ENCODE measurements around the gene PWWP2B.
A peak's percentile ranks its signal among the peaks of the same experiment; 100 is the strongest.
"Not testable (repeated sequence)": the region's sequence is repeated elsewhere in the genome, so short reads cannot be mapped to it uniquely, and the experiment has no call there.

Gene PWWP2B

DNA sequence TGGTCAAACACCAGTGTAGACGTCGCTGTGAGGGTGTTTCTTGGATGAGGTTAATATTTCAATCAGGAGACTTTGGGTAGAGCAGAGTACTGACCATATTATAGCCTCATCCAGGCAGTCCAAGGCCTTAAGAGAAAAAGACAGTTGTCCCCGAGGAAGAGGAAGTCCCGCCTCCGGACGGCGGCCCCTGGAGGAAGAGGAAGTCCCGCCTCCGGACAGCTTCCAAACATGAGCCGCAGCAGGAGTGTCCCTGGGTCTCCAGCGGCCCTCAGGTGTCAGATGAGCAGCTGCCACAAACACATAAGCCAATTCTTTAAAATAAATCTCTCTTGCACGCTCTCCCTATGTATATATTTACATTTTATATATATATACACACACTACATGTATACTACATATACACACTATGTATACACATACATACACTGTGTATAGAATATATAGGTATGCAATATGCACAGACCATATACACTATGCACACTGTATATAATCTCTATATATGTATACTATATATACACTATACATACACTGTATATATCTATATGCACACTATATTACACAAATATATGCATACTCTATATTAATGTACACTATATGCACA lies 37.5 kb downstream of the PWWP2B start:
- DNase-seq (ENCODE audit: insufficient read length, low spot score), result no peak
- FAIRE-seq, result no peak
- no peak for TF ChIP-seq POLR2A (IDR thresholded peaks at IDR 0.05; ENCODE audit: low read depth, low read length)

DNA sequence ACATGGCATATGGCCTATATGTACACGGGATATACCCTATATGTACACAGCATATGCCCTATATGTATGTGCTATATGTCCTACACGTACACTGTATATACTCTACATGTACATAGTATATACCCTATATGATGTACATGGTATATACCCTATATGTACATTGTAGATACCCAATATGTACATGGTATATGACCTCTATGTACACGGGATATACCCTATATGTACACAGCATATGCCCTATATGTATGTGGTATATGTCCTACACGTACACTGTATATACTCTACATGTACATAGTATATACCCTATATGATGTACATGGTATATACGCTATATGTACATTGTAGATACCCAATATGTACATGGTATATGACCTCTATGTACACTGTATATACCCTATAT lies 38.3 kb downstream of the PWWP2B start:
- peak; percentile 20 for FAIRE-seq
- not testable (repeated sequence) for DNase-seq (ENCODE audit: insufficient read length, low spot score)

DNA sequence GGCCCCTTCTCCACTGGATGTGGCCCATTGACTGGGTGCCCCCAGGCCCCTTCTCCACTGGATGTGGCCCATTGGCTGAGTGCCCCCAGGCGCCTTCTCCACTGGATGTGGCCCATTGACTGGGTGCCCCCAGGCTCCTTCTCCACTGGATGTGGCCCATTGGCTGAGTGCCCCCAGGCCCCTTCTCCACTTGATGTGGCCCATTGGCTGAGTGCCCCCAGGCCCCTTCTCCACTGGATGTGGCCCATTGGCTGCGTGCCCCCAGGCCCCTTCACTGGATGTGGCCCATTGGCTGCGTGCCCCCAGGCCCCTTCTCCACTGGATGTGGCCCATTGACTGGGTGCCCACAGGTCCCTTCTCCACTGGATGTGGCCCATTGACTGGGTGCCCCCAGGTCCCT lies 39.1 kb downstream of the PWWP2B start:
- FAIRE-seq, result not testable (repeated sequence)

DNA sequence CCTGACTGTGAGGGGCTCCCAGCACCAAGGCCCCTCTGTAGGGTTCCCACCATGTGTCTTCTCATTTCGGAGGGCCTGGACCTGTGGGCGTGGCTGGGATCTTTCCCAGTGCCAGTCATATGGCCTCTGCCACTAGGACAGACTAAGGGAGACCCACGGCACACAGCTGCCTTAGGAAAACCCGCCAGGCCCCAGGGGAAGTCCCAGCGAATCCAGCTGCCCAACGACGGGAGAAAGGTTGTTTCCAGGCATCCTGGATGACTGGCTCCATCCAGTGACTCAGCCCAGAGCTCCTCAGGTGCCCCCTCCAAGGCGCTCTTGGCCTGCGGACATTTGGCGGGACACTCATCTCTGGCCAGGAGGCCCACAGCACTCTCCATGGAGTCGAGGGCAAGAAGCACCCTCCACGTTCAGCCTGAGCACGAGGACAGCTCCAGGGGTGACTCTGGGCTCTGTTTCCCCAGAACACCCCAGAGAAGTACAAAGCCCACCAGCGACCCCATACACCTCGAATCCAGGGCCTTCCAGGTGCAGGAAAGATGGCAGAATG lies 39.9 kb downstream of the PWWP2B start:
- DNase-seq (ENCODE audit: insufficient read length, low spot score) (no peak), FAIRE-seq (no peak)

More for the DNA sequence above, 39.1 kb downstream of the PWWP2B start:
- DNase-seq (ENCODE audit: insufficient read length, low spot score), result not testable (repeated sequence)

DNA sequence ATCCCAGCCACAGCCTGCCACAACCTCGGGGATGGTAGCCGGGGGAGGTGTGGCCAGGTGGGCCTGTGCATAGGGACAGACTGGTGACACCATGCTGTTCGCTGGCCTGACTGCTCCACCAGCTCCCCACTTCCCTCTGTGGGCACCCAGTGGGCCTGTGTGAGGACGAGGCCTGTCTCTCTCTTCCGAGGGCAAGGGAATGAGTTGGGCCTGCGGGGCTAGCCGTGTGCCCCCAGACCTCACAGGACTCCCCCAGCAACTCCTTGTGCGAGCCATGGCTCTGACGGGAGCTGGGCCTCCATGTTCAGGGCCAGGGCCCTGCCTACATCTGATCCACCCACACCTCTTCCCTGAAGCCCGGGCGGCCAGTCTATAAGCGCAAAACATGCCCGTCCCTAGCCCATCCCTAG lies 40.5 kb downstream of the PWWP2B start:
- no peak for FAIRE-seq

More for the DNA sequence above, 39.9 kb downstream of the PWWP2B start:
- TF ChIP-seq POLR2A (IDR thresholded peaks at IDR 0.05; ENCODE audit: low read depth, low read length), result no peak

DNA sequence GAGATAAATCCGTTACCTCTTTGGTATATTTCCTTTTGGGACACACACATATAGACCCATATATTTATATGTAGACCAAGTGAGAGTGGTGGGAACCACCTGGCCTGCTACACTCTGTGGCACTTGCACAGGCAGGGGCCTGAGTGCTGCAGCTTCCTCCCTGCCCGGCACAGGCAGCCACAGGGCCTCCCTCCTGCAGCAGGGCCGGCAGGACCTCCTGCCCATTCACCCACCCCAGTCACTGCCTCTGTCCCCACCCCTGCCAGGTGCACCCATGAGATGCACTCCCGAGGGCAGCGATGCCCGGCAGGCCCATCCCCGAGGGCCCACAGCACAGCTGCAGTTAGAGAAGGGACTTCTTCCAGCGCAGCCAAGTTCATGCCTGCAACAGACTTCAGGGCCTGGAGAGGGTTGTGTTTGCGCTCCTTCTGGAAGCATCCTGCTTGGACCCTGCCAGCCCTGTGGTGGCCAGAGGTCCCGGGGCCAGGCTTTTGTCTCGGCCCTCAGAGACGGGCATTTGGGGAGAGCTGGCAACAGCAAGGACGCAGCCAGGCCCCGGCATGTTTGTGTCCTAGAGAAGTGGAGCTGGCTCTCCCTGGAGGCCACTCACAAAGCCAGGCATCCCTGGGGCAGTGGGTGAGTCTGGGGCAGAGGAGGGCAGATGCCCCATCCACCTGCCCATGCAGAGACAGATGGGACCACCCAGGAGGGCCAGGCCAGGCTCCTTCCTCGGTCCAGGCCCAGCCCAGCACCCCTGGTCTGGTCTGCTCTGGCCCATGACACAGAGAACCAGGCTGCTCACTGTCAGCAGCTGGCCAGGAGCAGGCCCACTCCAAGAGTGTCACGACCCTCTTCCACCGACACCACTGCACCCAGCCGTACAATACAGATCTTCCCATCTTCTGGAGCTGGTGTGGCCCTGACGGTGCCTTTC lies 41.4 kb downstream of the PWWP2B start:
- FAIRE-seq, result no peak
- TF ChIP-seq POLR2A (IDR thresholded peaks at IDR 0.05; ENCODE audit: low read depth, low read length), result no peak
- no peak for DNase-seq (ENCODE audit: insufficient read length, low spot score)

More for the DNA sequence above, 40.5 kb downstream of the PWWP2B start:
- DNase-seq (ENCODE audit: insufficient read length, low spot score), result no peak
- no peak for TF ChIP-seq POLR2A (IDR thresholded peaks at IDR 0.05; ENCODE audit: low read depth, low read length)

DNA sequence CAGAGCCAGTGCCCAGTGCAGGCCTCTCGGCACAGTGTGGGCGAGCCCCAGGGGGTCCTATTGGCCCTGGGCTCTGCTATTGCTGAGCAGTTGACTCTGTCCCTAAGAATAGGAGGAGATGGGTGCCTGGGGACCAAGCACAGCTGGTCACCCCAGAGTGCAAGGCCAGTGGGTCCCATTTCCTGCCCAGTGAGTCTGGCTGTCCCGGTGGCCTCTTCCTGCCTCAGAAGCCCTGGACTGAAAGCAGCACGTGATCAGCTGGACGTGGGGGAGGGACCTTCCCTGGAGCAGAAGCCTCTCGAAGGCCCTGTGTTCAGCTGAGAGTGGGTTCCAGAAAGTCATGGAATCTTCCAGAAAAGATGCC lies 42.0 kb downstream of the PWWP2B start:
- no peak for TF ChIP-seq POLR2A (IDR thresholded peaks at IDR 0.05; ENCODE audit: low read depth, low read length)
- no peak for FAIRE-seq
- DNase-seq (ENCODE audit: insufficient read length, low spot score), result no peak

DNA sequence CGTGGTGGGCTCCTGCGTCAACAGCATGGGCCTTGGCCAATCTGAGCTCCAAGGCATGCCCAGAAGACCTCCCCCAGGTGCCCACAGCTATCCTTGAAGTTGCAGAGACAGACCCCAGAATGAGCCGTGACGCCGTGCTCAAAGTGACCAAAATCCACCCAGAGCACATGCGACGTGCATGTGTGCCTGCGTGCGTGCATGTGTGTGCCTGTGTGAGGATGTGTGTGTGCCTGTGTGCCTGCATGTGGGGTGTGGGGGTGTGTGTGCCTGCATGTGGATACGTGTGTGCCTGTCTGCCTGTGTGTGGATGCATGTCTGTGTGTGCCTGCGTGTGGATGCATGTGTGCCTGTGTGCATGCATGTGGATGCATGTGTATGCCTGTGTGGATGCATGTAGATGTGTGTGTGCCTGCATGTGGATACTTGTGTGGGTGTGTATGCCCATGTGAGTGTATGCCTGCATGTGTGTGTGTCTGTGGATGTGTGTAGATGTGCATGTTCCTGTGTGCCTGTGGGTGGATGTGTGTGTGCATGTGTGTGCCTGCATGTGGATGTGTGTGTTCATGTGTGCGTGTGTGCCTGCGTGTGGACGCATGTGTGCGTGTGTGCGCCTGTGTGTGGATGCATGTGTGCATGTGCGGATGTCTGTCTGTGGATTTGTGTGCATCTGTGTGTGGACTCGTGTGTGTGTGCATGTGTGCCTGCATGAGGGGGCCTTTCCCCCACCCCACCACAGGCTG lies 42.6 kb downstream of the PWWP2B start:
- FAIRE-seq, result no peak
- TF ChIP-seq POLR2A (IDR thresholded peaks at IDR 0.05; ENCODE audit: low read depth, low read length), result no peak

DNA sequence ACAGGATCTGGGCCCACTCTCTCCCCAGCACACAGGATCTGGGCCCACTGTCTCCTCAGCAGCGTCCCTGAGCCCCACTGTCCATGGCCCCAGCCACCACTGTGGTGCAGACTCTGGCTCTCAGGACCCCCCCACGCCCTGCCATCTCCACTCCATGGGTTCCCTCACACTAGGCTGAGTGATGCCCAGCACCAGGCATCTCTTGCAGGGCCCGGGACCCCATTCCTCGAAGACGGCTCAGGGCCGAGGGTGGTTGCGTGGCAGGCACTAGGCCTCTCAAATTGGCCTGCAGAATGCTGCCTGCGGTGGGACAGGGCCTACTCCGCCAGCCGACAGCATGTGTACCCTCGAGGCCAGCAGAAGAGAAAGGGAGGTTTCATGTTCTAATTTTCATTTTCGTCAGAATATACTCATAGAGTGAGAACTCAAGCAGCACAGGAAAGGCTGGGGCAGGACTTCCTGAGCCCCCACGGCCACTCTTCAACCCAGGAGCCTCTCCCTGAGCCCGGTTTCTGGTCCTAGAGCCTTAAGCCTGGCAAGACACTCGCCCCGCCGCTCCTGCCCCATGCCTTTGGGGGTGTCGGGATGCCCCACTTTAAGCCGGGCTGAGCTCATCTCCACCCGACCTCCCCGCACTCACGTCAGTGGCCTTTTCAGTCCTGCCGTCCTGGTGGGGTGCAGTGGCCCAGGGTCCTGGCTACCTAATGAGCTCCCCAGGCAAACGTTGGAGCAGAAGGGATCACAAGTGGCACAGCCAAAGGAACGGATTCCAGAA lies 44.0 kb downstream of the PWWP2B start:
- DNase-seq (ENCODE audit: insufficient read length, low spot score) (no peak), FAIRE-seq (no peak)
- TF ChIP-seq POLR2A (IDR thresholded peaks at IDR 0.05; ENCODE audit: low read depth, low read length), result no peak

More for the DNA sequence above, 42.6 kb downstream of the PWWP2B start:
- DNase-seq (ENCODE audit: insufficient read length, low spot score), result no peak

DNA sequence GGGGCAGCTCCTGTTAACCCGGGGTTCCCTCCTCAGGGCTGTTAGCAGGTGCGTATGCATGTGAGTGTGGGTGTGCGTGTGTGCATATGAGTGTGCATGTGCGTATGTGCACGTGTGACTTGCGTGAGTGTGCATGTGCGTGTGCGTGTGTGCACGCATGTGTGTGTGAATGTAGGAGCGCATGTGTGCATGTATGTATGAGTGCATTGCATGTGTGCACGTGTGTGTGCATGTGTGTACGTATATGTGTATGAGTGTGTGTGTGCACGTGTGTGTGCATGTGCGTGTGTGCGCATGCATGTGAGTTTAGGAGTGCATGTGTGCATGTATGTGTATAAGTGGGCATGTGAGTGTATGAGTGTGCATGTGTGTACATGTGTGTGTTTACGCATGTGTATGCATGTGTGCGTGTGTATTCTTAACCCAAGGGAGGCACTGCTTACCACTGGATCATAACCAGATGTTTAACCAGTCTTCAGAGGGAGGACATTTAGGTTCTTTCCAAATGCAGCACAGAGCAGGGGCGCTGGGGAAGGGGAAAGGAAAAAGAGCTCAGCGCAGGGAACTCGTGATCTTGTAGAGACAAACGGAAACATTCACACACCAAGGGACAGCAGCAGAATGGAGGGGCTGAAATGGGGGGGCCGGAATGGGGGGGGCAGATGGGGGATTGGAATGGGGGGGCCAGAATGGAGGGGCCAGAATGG lies 45.0 kb downstream of the PWWP2B start:
- DNase-seq (ENCODE audit: insufficient read length, low spot score) (no peak), FAIRE-seq (no peak)
- TF ChIP-seq POLR2A (IDR thresholded peaks at IDR 0.05; ENCODE audit: low read depth, low read length), result no peak

DNA sequence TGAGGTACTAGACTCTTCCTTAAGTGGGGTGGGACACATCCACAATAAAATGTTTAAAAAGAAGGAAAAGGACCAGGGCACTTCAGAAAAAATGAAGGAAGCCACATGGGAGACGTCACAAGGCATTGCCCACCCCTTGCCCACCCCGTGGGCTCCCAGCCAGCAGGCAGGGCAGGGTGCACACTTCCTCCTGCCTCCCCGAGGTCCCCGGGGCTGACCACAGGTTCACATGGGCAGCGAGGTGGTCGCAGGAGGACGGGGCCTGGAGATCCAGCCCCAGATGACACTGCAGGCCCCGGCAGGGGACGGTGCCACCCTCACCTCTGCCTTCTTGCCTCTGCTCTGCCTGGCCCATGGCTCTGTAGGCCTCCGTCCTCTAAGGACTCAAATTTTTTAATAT lies 45.6 kb downstream of the PWWP2B start:
- DNase-seq (ENCODE audit: insufficient read length, low spot score) (no peak), FAIRE-seq (no peak)
- TF ChIP-seq POLR2A (IDR thresholded peaks at IDR 0.05; ENCODE audit: low read depth, low read length), result no peak

DNA sequence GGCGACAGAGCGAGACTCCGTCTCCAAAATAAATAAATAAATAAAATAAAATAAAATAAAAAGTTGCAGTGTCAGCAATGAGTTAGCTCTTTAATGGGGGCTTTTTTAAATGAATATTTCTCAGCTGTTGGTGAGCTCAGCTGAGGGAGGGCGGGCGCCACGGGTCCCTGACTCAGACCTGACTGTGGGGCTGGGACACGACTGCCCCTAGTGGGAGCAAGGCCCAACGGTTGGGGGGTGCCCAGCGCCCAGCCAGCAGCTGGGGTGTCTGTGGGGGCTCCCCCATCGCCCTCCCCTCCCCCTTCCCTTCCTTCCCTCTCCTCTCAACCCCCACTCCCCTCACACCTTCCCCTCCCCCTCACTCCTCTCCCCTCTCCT lies 46.6 kb downstream of the PWWP2B start:
- no peak for TF ChIP-seq POLR2A (IDR thresholded peaks at IDR 0.05; ENCODE audit: low read depth, low read length)
- DNase-seq (ENCODE audit: insufficient read length, low spot score) (no peak), FAIRE-seq (no peak)
